NCI-H2196 (cell line): ENCODE measurements around the gene MALSU1.

Experiments used
- DNase-seq: peaks from one replicate; lab custom pipeline; 2025; ENCODE audit not compliant: unreplicated experiment; lab: John Stamatoyannopoulos, UW

Gene MALSU1

DNA sequence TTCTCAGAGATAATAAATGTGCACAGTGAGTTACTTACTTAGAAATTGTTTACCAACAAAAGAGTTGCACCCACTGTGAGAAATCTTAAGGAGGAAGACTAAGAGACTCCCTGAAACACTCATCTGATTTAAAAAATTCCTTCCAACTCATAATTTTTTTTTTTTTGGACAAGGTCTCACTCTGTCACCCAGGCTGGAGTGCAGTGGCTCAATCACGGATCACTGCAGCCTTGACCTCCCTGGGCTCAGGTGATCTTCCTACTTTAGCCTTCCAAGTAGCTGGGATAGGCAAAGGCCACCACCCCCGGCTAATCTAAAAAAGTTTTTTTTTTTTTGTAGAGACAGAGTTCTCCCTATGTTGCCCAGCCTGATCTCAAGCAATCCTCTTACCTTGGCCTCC lies 36.0 kb downstream of the MALSU1 start:
- DNase-seq = no peak

DNA sequence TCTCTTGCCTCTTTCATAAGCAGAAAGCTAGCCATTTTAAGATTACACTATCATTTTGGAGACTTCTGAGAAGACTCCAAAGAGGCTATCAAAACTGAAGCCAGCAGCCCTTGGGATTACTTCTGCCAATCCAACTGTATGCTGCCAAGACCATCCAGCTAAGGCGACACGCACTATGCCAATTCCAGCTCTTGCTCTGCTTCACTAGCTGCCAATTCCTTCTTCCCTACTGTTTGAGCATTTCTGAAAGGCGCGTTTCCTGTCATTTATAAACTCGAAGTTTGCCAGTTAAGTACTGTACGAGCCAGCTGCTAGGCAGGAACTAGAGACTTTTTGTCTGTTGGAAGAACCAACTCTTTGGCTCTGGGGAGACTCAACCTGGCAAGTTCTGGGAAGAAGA lies 36.5 kb downstream of the MALSU1 start:
- no peak for DNase-seq

DNA sequence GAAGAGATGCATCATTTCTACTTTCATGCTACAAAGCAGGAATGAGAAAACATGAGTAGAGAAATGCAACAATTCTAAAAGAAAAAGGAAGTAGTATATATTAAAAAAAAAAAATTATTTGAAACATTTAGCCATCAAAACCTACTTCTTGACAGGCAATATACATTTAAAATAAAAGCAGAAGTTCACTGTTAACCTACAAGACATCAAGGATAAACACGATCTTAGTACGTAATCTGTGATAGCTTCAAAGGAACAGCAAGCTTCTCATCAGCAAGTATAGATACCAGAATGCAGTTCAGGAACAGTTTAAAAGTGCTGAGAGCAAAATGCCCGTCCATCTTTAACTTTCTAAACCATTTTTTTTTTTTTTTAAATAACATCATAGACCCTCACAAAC lies 36.9 kb downstream of the MALSU1 start:
- DNase-seq = no peak

DNA sequence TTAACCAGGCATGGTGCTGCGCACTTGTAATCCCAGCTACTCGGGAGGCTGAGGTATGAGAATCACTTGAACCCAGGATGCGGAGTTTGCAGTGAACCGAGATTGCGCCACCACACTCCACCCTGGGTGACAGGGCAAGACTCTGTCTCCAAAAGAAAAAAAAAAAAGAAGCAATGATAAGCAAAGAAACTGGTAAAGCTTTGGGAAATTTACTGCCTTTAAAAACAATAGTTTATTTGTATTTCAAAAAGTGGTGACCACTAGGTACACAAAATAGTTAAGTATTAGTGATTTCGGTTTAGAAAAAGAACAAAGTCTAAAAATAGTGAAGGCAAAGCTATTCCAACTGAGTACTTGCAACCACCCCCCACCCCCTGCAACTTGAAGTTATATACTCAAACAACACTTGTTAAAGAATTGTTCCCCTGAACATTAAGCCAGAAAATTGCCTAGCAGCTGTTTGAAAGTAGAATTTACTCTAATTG lies 37.7 kb downstream of the MALSU1 start:
- no peak for DNase-seq

DNA sequence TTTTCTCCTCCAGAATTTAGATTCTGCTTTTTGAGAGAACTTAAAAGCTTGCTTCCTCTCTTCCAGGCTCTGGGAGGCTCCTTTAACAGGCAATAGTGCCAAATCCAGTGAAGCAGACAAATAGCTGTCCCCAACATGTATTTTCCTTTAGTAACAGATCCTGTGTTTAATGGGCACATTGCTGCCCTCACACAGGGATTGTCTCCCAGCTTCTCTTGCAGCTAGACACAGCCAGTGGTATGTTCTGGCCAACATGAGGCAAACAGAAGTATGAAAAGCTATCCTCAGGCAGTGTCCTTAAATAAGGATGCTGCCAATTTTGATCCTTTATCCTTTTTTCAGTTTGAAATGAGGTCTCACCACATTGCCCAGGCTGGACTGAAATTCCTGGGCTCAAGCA lies 38.2 kb downstream of the MALSU1 start:
- no peak for DNase-seq

DNA sequence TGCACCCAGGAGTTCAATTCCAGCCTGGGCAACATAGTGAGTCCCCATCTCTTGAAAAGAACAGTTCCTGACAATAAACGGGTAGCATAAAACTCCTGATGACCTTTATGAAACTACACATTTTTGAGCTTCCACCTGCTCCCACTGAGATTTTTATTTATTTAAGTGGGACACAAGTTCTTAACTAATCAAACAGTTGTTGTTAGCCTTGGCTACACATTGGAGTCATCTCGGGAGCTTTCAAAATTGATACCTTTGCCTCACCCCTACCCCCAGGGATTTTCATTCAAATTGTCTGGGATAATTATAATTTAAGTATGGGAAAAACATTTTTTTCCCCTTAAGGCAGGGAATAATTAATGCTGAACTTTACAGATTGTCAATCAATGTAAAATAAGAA lies 39.3 kb downstream of the MALSU1 start:
- no peak for DNase-seq

DNA sequence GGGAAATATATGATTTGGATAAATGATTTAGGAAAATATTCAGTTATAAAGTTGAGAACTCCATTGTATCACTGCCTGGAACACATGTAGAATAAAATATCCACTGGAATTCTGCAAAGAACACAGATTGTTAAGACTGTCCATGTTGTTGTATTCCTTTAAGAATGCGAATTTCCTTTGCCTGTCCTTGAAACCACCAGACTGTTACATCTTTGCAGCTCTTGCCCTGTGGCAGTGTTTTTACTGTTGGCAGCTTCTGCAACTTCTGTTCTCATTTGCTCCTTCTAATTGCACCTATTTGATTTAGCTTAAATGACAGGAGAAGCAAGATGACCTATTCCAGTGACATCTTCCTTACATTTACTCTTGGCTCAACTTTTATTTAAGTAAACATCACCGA lies 39.7 kb downstream of the MALSU1 start:
- DNase-seq = no peak

DNA sequence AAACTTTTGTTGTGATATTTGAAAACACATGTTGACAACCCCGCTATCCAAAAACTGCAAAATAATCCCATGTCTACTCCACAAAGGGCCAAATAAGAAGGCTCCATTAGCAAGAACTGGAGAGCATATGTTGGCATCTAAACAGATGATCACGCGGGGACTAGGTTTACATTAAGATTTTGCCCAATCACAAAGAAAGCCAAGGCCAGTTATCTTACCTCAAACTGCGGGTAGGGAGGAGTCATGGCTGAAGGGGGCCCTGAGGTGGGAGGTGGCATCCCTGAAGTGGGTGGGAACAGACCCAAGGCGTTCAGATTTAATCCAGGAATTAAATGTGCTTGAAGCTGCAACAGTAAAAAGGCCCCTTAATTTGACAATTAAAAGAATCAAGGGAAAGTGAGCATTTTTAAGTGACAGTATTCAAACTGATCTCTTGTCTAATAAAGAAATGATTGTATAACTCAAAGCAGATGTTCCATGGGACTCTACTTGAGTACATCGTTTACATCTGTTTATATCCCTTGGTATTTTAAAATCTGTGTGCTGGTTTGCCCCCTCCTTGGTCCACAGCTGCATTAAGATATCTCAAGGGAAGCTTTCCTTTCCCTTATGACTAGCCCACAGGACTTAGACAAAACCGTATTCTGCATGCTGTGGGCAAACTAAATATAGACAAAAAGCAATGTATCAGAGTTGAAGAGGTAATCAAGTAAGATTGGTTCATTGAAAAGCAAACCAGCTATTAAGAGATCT lies 42.9 kb downstream of the MALSU1 start:
- DNase-seq = no peak

DNA sequence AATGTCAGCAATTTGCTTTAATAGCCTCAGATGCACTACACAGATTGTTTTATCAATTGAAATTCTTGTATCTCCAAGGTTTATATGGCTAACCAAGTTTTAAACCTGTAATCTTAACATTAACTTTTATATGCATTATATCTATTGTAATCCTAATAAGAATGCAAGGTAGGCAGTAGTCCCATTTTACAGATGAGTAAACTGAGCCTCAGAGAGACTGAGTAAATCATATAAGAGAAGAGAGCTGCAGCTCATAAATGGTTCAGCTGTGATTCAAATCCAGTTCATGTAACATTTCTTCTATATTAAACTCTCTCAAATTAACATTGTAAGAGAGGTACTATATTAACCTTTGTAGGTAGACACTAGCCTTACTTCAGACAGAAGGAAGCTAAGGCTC lies 44.0 kb downstream of the MALSU1 start:
- DNase-seq = no peak

DNA sequence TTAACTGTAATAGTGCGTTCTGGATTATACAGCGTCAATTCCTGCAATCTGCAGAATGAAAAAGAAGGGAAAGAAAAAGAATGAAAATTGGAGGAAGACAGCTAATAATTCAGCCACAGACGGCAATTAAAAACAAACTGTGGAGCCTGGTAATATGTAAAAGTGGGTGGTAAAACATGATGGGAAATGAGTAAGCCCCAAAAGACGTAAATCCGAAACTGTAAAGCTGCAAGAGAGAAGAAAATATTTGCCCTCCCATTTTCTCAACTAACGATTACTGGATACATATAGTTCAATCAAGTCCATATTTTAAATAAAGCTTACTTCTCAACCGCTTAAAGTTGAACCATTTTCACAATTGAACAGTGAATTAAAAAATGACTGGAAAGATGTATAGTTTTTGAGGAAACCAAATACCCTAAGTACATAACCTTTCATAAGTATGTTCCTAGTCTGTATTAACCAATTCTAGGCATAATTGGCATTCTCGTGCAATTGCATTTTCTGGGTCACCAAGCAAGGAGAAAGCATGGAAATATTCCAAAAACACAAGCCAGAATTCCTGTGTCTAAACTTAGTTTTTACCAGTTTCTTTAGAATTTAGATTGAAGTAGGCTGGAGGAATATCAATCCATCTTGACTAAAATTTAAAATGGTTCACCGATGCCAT lies 44.8 kb downstream of the MALSU1 start:
- DNase-seq = no peak

DNA sequence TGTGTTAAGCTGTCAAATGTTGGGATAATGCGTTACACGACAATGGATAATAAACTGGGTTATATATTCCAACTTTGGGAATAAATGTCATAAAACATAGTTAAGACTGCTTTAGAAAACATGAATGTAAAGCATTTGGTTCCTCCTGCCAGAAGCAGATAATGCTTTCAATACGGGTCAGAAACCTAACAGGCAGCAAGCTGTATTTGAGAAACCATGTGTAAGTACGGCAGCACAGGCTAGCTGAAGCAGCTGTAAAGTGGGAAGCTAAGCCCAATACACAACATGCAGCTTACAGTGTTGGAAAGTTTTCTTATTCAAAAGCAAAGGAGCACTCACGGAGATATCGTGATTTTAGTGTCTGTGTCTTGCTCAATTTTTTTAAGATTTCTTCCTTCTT lies 46.5 kb downstream of the MALSU1 start:
- DNase-seq = no peak

DNA sequence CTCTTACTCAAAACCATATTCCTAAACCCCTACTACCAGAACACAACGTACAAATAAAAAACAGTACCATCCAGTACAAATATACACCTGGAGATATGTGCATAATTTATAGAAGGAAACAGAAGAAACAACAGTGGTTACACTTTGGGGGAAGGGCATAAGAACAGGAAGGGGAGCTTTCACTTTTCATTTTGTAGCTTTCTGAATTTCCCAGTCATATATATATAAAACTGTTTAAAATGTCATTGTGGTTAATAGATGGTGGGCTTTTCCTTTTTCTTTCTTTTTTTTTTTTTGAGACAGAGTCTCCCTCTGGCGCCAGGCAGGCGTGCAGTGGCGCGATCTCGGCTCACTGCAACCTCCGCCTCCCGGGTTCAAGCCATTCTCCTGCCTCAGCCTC lies 47.2 kb downstream of the MALSU1 start:
- DNase-seq = no peak

DNA sequence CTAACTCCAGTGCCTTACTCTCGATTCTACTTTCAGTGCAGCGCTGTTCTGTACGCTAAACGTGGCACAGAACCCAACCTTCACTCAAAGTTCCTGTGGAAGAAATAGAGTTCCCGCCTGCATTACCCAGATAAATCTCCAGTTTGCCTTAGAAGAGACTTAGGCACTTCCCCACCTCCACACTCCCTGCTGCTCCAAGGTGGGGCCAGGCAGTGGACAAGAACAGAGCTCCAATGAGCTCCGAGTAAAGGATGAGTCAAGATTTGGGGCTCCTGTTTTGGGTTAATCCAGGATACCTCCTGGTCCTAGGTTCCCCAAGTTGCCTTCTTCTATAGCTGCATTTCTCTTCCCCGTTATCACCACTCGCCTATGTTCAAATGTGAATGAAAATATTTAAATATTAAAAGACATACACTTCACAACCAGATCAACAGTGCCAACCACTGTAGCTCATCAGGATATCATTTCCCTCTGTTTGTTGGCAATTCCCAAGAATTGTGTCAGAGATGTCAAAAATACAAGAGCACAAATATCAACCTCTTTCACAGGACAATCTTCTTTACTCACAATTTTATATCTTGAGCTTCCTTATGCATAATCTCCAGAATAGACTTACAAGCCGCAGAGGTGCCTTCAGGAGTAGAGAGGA lies 48.0 kb downstream of the MALSU1 start:
- DNase-seq = no peak

DNA sequence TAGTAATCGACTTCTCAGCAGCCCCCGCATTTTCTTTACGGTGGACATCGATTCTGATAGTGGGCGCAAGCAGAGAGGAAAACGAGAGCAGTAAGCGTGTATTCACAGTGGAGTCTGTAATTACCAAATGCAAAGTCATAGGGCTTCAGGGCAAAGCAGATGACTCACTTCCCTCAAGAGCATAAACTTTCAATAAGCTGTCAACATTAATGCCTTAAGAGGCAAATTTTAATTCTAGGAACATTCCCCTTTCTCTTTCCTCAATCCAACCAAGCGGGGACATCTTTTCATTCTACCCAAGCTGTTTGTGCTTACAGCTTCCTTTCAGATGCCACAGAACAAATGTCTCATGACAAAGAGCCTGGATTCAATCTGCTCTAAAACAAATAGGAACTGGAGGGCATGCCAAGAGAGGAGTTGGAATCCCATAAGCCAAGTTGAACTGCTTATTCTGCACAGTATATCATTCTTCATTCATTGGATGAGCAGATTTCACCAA lies 48.6 kb downstream of the MALSU1 start:
- no peak for DNase-seq

DNA sequence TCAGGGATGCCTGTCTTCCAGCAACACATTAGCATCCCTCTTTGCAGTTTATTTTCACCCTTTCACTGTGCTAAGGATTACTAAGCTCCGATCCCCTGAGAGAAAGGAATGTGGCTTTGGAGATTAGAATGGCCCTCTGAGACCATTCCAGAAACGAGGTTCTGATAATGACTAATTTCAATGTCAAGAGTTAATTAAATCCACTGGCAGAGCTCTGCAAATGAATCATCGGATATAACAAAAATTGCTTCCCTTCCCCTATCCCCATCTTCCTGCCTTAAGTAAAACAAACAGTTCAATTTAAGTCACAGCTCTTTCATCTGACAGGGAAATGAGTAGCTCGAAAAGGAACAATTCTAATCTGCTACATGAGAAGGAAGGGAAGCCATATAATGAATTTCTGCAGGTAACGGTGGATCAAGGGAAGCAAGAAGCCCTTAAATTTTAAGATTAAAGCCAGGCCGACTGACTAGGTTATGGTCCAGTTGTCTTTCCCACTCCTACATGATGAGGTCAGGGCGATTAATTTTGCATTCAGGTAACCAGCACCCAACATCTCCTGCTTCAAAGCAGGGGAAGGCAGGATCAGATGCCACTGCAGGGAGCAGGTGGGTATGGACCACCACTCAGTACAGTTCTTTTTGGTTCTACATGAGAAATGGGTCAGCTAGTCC lies 50.5 kb downstream of the MALSU1 start:
- no peak for DNase-seq

DNA sequence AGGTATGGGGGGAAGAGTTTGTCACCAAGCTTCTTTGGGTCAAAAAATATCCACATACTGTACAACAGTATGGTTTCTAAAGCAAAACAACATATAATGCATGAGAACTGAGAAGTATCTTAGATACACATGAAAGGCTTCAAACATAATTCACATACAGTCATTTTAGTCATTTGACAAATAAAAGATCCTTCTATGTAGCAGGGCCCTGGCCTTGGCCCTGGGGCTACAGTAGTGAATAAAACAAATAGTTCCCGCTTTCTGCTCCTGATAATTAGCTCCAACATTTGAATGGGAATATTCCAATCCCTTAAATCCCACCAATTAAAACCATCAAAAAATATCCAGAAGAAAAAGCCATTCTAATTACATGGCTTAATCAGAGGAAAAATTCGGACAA lies 51.3 kb downstream of the MALSU1 start:
- DNase-seq = no peak

DNA sequence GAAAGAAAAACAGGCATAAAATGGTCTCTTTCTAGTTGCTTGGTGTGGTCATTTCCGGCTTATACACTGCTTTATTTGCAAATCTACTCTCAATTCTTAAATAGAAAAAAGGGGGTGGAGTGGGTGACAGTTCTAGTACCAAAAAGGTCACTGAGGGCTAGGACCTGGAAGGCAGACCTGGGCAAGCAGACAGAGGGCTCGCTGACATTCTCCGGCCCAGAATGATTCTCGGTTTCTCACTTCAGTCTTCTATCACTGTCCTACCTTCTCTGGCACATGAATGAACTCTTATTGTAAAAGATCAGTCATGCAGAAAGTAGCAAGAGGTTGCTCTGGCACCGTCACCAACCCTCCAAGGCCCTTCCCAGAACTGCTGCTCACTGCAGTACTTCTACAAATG lies 54.0 kb downstream of the MALSU1 start:
- peak; percentile 68 for DNase-seq

DNA sequence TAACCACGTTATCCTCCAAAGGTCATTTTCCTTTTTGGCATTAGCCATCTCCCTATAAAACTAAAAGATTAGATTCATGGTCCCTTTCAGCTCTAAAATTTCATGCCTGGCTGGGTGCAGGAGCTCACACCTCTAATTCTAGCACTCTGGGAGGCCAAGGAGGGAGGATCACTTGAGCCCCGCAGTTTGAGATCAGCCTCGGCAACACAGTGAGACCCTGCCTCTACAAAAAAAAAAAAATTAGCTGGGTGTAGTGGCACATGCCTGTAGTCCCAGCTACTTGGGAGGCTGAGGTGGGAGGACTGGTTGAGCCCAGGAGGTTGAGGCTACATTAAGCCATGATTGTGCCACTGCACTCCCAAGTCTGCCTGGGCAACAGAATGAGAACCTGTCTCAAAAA lies 57.0 kb downstream of the MALSU1 start:
- DNase-seq = no peak

DNA sequence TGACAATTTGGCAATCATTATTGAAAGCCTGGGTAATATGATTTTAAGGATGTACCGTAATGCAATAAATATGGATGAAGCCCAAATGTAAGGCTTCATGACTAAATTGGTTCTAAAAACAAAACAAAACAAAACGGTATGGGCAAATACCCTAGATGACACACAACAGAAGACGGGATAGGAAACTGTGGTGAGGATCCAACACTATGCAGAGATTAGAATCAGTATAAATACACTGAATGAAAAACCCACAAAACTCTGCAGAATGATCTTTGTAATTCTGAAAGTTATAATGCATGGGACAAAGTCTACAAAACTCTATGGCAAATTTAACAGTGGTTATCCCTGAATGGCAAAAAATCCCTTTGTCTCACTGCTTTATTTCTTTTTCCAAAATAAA lies 57.6 kb downstream of the MALSU1 start:
- no peak for DNase-seq

DNA sequence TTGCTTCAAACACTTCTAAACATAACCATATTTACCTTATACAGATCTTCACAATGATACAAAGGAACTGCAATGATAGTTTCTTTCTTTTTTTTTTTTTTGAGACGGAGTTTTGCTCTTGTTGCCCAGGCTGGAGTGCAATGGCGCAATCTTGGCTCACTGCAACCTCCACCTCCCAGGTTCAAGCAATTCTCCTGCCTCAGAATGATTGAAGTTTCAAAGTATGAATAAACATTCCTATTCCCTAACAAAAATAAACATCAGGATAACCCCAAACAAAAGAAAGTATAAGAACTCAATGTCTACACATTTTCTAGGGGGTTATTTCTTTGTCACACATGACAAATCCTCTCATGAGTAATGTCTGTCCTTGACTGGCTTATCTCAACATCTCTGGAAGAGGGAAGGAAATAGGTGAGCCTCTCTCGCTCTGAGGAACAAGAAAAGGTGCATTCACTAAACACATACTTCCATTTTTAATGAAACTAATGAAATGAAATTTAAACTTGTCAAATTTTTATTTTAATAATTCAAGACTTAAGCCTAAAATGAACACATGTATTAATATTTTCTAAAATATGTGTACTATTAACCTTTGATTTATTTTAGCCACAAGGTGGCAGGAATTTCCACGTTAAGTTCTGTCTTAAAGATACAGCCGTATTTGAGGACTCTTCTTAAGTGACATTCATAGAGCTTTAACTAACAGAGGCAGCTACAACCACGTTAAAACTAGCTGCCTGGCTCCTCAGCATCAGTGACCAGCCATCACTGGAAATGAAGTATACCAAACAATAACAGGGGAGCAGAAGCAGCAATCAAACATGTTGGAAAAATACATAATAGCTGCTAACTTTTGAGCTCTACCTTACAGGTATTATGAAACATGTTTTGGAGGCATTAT lies 58.3 kb downstream of the MALSU1 start:
- DNase-seq = peak; percentile 54
